Trophoblast cell (in vitro differentiated cells and primary cell): ENCODE results near the gene DNAH17. TPM values are rescaled to one million over a fixed set of nuclear protein-coding genes. Genes with fewer than 3 reads are reported as not detected.

Source experiments
- DNase-seq, 2 donors: peaks; one replicate each; pipeline ENCODE4 v3.0.0-alpha.2; 2016
- H2AFZ ChIP-seq: 2 replicates; pipeline ENCODE4 v1.6.1; 2013; ENCODE audit warnings: low read length, moderate library complexity, mild to moderate bottlenecking; ENCODE audit not compliant: insufficient read depth, poor library complexity
- H2AK5ac ChIP-seq: 2 replicates; pipeline ENCODE4 v1.6.1; 2013; ENCODE audit warnings: mild to moderate bottlenecking, low read length
- H2BK120ac ChIP-seq: 2 replicates; pipeline ENCODE4 v1.6.1; 2013; ENCODE audit warnings: low read length, mild to moderate bottlenecking, moderate library complexity; ENCODE audit not compliant: insufficient read depth, poor library complexity
- H2BK12ac ChIP-seq: 2 replicates; pipeline ENCODE4 v1.6.1; 2013; ENCODE audit warnings: mild to moderate bottlenecking, low read length, moderate library complexity
- H2BK5ac ChIP-seq: 2 replicates; pipeline ENCODE4 v1.6.1; 2013; ENCODE audit warnings: low read length, low read depth, moderate library complexity, mild to moderate bottlenecking; ENCODE audit not compliant: poor library complexity
- H3K14ac ChIP-seq: 2 replicates; pipeline ENCODE4 v1.6.1; 2013; ENCODE audit warnings: mild to moderate bottlenecking, low read length
- H3K18ac ChIP-seq: 2 replicates; pipeline ENCODE4 v1.6.1; 2013; ENCODE audit warnings: mild to moderate bottlenecking, low read length
- H3K23ac ChIP-seq: 2 replicates; pipeline ENCODE4 v1.6.1; 2013; ENCODE audit warnings: low read length
- H3K27ac ChIP-seq: 2 replicates; pipeline ENCODE4 v1.5.1; 2013; ENCODE audit warnings: low read depth, mild to moderate bottlenecking, inconsistent platforms, low read length, moderate library complexity
- H3K27me3 ChIP-seq: 2 replicates; pipeline ENCODE4 v1.6.1; 2013; ENCODE audit warnings: inconsistent platforms, mild to moderate bottlenecking, low read length, moderate library complexity; ENCODE audit not compliant: insufficient read depth
- H3K36me3 ChIP-seq, 2 experiments: 1 replicate in 1 of 2; 2 replicates in 1 of 2; pipeline ENCODE4 v1.6.1; 2013; ENCODE audit warnings: low read length in 2 of 2, mild to moderate bottlenecking in 2 of 2, moderate library complexity in 1 of 2; ENCODE audit not compliant: insufficient read depth in 2 of 2, control insufficient read depth in 1 of 2
- H3K4ac ChIP-seq: 2 replicates; pipeline ENCODE4 v1.6.1; 2013; ENCODE audit warnings: low read depth, mild to moderate bottlenecking, low read length, moderate library complexity
- H3K4me1 ChIP-seq, 2 experiments: 1 replicate in 1 of 2; 2 replicates in 1 of 2; pipeline ENCODE4 v1.6.1; 2013; ENCODE audit warnings: low read length in 2 of 2, mild to moderate bottlenecking in 2 of 2, moderate library complexity in 1 of 2; ENCODE audit not compliant: insufficient read depth in 2 of 2, control insufficient read depth in 1 of 2
- H3K4me2 ChIP-seq: 2 replicates; pipeline ENCODE4 v1.6.1; 2013; ENCODE audit warnings: inconsistent platforms, mild to moderate bottlenecking, low read length, moderate library complexity
- H3K4me3 ChIP-seq: 2 replicates; pipeline ENCODE4 v1.5.1; 2013; ENCODE audit warnings: mild to moderate bottlenecking, low read depth, low read length, inconsistent platforms
- H3K79me1 ChIP-seq: one replicate; pipeline ENCODE4 v1.6.1; 2013; ENCODE audit warnings: low read length
- H3K79me2 ChIP-seq: 2 replicates; pipeline ENCODE4 v1.6.1; 2013; ENCODE audit warnings: low read length, mild to moderate bottlenecking; ENCODE audit not compliant: control insufficient read depth, insufficient read depth, poor library complexity
- H3K9ac ChIP-seq: 2 replicates; pipeline ENCODE4 v1.6.1; 2013; ENCODE audit warnings: mild to moderate bottlenecking, low read length
- H3K9me3 ChIP-seq: 2 replicates; pipeline ENCODE4 v1.6.1; 2013; ENCODE audit warnings: low read depth, mild to moderate bottlenecking, control low read depth, inconsistent platforms, low read length; ENCODE audit not compliant: insufficient read depth
- H4K12ac ChIP-seq: 2 replicates; pipeline ENCODE4 v1.6.1; 2013; ENCODE audit warnings: low read depth, mild to moderate bottlenecking, low read length, moderate library complexity
- H4K8ac ChIP-seq: 2 replicates; pipeline ENCODE4 v1.6.1; 2013; ENCODE audit warnings: low read depth, mild to moderate bottlenecking, low read length, moderate library complexity
- H4K91ac ChIP-seq: one replicate; pipeline ENCODE4 v1.6.1; 2013; ENCODE audit warnings: low read depth, mild to moderate bottlenecking, low read length, moderate library complexity
- WGBS: extraction: QIAGEN DNeasy Blood & Tissue Kit; methylation state at CpG from one replicate; pipeline ENCODE4 v1.1.7; 2013; ENCODE audit warnings: missing lambda C conversion rate; ENCODE audit not compliant: insufficient read length, insufficient coverage; ENCODE audit errors: extremely low coverage; 5-methylcytosine and 5-hydroxymethylcytosine counted together
- polyA plus RNA-seq: library from polyadenylated mRNA; stranded (reverse); fragments of 200-250 nt; gene quantifications from 2 replicates; pipeline ENCODE4 v1.2.3, GENCODE V29; 2013

Gene DNAH17
- 0.31 and 0.32 TPM in 2 replicates for polyA plus RNA-seq

GRCh38 chr17:78577296-78577695 is at the start of gene DNAH17:
Gene DNAH17 (minus strand): TSS chr17:78577396. CDS start chr17:78575057, 2,339 bp downstream.
- no peak within 1 kb of the TSS for H4K8ac ChIP-seq
- H3K9me3 ChIP-seq: peaks cover 1% of the 10 kb centered on the region
- H3K23ac ChIP-seq: no peak within 1 kb of the TSS
- no peak within 1 kb of the TSS for H3K4me3 ChIP-seq
- no peak within 1 kb of the TSS for H3K4ac ChIP-seq
- H4K91ac ChIP-seq: no peak within 1 kb of the TSS
- H2BK12ac ChIP-seq: no peak within 1 kb of the TSS
- H3K79me1 ChIP-seq: no peaks in the 10 kb centered on the region
- H3K27ac ChIP-seq: no peak within 1 kb of the TSS
- H2AK5ac ChIP-seq: no peak within 1 kb of the TSS
- no peak within 1 kb of the TSS for H3K9ac ChIP-seq
- no peak within 1 kb of the TSS for H2BK120ac ChIP-seq
- no peak within 1 kb of the TSS for H2AFZ ChIP-seq
- WGBS: no CpG with 5 or more reads among the region's 9 CpGs
- no peaks in the 10 kb centered on the region for H3K79me2 ChIP-seq
- no peak within 1 kb of the TSS for H3K4me2 ChIP-seq
- H3K4me1 ChIP-seq: no peaks in the 10 kb centered on the region
- DNase-seq: no peak
- H3K14ac ChIP-seq: no peak within 1 kb of the TSS
- H2BK5ac ChIP-seq: no peak within 1 kb of the TSS
- H4K12ac ChIP-seq: no peak within 1 kb of the TSS
- H3K27me3 ChIP-seq: no peaks in the 10 kb centered on the region
- no peaks in the 10 kb centered on the region for H3K36me3 ChIP-seq
- no peak within 1 kb of the TSS for H3K18ac ChIP-seq

GRCh38 chr17:78624324-78625151 is 47.3 kb upstream of the DNAH17 start:
- Histone ChIP-seq H3K79me1 (no peaks in the 10 kb centered on the region), H4K12ac (no peak overlapping the region), H3K9ac (no peak overlapping the region), H2AFZ (no peak overlapping the region), H4K8ac (no peak overlapping the region), H3K4me1 (peaks cover 0 to 7% of the 10 kb centered on the region in 2 experiments), H4K91ac (no peak overlapping the region), H3K4me3 (no peak overlapping the region), H2BK5ac (no peak overlapping the region), H3K18ac (no peak overlapping the region), H3K27ac (no peak overlapping the region), H2BK12ac (no peak overlapping the region), H3K36me3 (no peaks in the 10 kb centered on the region), H2BK120ac (no peak overlapping the region), H3K9me3 (peaks cover 3% of the 10 kb centered on the region), H3K23ac (no peak overlapping the region), H3K27me3 (no peaks in the 10 kb centered on the region), H3K79me2 (no peaks in the 10 kb centered on the region), H3K14ac (no peak overlapping the region), H2AK5ac (no peak overlapping the region), H3K4ac (no peak overlapping the region), H3K4me2 (no peak overlapping the region)
- DNase-seq: no peak
- WGBS: no CpG with 5 or more reads among the region's 14 CpGs

- Histone ChIP-seq H3K4me3 (peak overlapping the region; percentile 2), H4K91ac (no peak overlapping the region), H3K14ac (no peak overlapping the region), H4K12ac (no peak overlapping the region), H3K4me1 (peaks cover 3 to 13% of the 10 kb centered on the region in 2 experiments), H3K4ac (no peak overlapping the region), H2AFZ (no peak overlapping the region), H3K18ac (no peak overlapping the region), H3K4me2 (no peak overlapping the region), H3K79me2 (no peaks in the 10 kb centered on the region), H2BK12ac (no peak overlapping the region), H3K27me3 (no peaks in the 10 kb centered on the region), H3K27ac (no peak overlapping the region), H3K9me3 (peaks cover 5% of the 10 kb centered on the region), H4K8ac (no peak overlapping the region), H3K79me1 (no peaks in the 10 kb centered on the region), H2AK5ac (no peak overlapping the region), H3K23ac (no peak overlapping the region), H3K9ac (no peak overlapping the region), H2BK120ac (no peak overlapping the region), H3K36me3 (no peaks in the 10 kb centered on the region), H2BK5ac (no peak overlapping the region)
- WGBS: no CpG with 5 or more reads among the region's 12 CpGs
- no peak for DNase-seq
Measured at GRCh38 chr17:78623541-78623940, 46.3 kb upstream of the DNAH17 start.

- no peak overlapping the region for H3K18ac ChIP-seq
- no peak overlapping the region for H3K27ac ChIP-seq
- no peak overlapping the region for H3K14ac ChIP-seq
- peaks cover 4 to 17% of the 10 kb centered on the region in 2 experiments for H3K4me1 ChIP-seq
- WGBS: no CpG with 5 or more reads among the region's 26 CpGs
- no peak overlapping the region for H3K23ac ChIP-seq
- H4K91ac ChIP-seq: no peak overlapping the region
- H3K79me1 ChIP-seq: no peaks in the 10 kb centered on the region
- H2AK5ac ChIP-seq: peak overlapping the region; percentile 36
- no peak overlapping the region for H3K4me3 ChIP-seq
- no peak overlapping the region for H2BK12ac ChIP-seq
- H3K4me2 ChIP-seq: no peak overlapping the region
- H4K8ac ChIP-seq: no peak overlapping the region
- peaks cover 8% of the 10 kb centered on the region for H3K9me3 ChIP-seq
- H2BK5ac ChIP-seq: no peak overlapping the region
- H2BK120ac ChIP-seq: no peak overlapping the region
- no peak overlapping the region for H2AFZ ChIP-seq
- H3K27me3 ChIP-seq: no peaks in the 10 kb centered on the region
- no peaks in the 10 kb centered on the region for H3K79me2 ChIP-seq
- no peak for DNase-seq
- H3K4ac ChIP-seq: no peak overlapping the region
- H3K36me3 ChIP-seq: no peaks in the 10 kb centered on the region
- no peak overlapping the region for H4K12ac ChIP-seq
- H3K9ac ChIP-seq: no peak overlapping the region
Measured at GRCh38 chr17:78622491-78623265, 45.5 kb upstream of the DNAH17 start.
